ENCODE data around the gene UBE2J2. TPM values are rescaled to one million over a fixed set of nuclear protein-coding genes. Genes with fewer than 3 reads are reported as not detected.

The UBE2J2 gene
- total and polyA plus RNA-seq, 2 donors (not counting 3 experiments of a cell fraction or from before 2014, with no cell fraction given) = 60.7 to 80.7 TPM

DNA sequence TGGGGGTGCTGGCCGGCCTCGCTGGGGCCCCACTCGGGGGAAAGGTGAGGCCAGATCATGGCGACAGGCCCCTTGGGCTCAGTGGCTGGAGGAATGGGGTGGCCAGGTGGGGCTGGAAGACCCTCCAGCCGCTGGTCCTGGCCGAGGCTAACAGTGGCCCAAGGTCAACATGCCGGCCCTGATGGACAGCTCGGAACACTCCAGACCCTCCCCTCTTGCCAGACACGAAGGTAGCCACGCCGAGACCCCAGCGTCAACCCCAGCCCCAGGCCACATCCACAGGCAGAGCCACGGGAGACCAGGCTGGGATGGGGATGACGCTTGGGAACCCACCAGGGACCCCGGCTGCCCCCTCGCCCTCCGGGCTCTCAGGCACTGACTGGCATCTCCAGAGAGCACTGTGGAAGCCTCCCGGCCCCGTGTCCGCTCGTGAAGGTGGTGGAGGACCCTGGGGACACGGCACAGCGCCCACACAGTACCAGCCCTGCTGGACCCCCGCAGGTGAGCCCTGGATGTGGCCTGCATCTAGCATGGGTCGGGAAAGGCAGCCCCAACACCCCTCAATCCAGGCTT is 26.2 kb downstream of the UBE2J2 start:
- CTCF ChIA-PET = no interaction called here
- Histone ChIP-seq H3K79me2 (ENCODE audit: control insufficient read depth, insufficient read depth, low read length) (no peaks in the 10 kb centered on the region), H3K9me1 (replicated peaks; ENCODE audit: control insufficient read depth, extremely low read depth, insufficient read depth, low read length) (no peaks in the 10 kb centered on the region), H3K36me3 (ENCODE audit: control insufficient read depth in 2 of 2, extremely low read depth in 1 of 2, insufficient read depth in 2 of 2, low read length in 2 of 2) (no peaks in the 10 kb centered on the region), H3K27me3 (ENCODE audit: control insufficient read depth in 2 of 2, insufficient read depth in 2 of 2, low read length in 2 of 2) (peaks cover 10 to 14% of the 10 kb centered on the region in 2 experiments), H3K9me3 (replicated peaks; ENCODE audit: control insufficient read depth, insufficient read depth, low read length) (no peaks in the 10 kb centered on the region), H3K4me2 (ENCODE audit: insufficient read depth, low read length) (no peak overlapping the region), H4K20me1 (replicated peaks; ENCODE audit: control insufficient read depth, extremely low read depth, insufficient read depth, low read length) (no peaks in the 10 kb centered on the region), H2AFZ (ENCODE audit: low read depth, low read length) (no peak overlapping the region), H3K9ac (replicated peaks; ENCODE audit: extremely low read depth, insufficient read depth, low read length) (no peak overlapping the region), H3K4me3 (replicated peaks in 1 of 3; ENCODE audit: insufficient read depth in 1 of 3, low read depth in 1 of 3, low read length in 3 of 3) (no peak overlapping the region), H3K27ac (ENCODE audit: insufficient read depth, low read depth, low read length) (no peak overlapping the region), H3K4me1 (ENCODE audit: control insufficient read depth, extremely low read depth, insufficient read depth, low read length) (no peaks in the 10 kb centered on the region)
- TF ChIP-seq POLR2AphosphoS5 (IDR thresholded peaks at IDR 0.05; ENCODE audit: insufficient read depth, low read depth, low read length) (no peak), GATA2 (IDR thresholded peaks at IDR 0.05; ENCODE audit: insufficient read depth, insufficient read length, low read depth, low read length) (no peak), POLR2A (IDR thresholded peaks at IDR 0.05; ENCODE audit: low read depth, low read length) (no peak), FOS (IDR thresholded peaks at IDR 0.05; ENCODE audit: borderline replicate concordance, insufficient read depth, low read length) (no peak), MAX (IDR thresholded peaks at IDR 0.05; ENCODE audit: insufficient read depth, insufficient read length) (no peak), MYC (IDR thresholded peaks at IDR 0.05; ENCODE audit: low read depth, low read length) (no peak), JUN (IDR thresholded peaks at IDR 0.05; ENCODE audit: borderline replicate concordance, insufficient read depth, insufficient read length, low read depth) (no peak), EZH2 (IDR thresholded peaks at IDR 0.05; ENCODE audit: borderline replicate concordance, low read depth, low read length, severe bottlenecking) (no peak)
- TF ChIP-seq, protein P1, sequence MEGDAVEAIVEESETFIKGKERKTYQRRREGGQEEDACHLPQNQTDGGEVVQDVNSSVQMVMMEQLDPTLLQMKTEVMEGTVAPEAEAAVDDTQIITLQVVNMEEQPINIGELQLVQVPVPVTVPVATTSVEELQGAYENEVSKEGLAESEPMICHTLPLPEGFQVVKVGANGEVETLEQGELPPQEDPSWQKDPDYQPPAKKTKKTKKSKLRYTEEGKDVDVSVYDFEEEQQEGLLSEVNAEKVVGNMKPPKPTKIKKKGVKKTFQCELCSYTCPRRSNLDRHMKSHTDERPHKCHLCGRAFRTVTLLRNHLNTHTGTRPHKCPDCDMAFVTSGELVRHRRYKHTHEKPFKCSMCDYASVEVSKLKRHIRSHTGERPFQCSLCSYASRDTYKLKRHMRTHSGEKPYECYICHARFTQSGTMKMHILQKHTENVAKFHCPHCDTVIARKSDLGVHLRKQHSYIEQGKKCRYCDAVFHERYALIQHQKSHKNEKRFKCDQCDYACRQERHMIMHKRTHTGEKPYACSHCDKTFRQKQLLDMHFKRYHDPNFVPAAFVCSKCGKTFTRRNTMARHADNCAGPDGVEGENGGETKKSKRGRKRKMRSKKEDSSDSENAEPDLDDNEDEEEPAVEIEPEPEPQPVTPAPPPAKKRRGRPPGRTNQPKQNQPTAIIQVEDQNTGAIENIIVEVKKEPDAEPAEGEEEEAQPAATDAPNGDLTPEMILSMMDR (IDR thresholded peaks at IDR 0.05; ENCODE audit: extremely low read depth in 1 of 2, insufficient read depth in 1 of 2, low read depth in 1 of 2, low read length in 2 of 2) = no peak
- dilution Hi-C loops (cut with MboI; ENCODE audit: extremely low pct_ligation_motif_present, low sequenced_read_pairs) = no loop called here
- DNase-seq (ENCODE audit: low read depth, low spot score) (no peak), FAIRE-seq (no peak)
- BruUV-seq (replicated peaks) = no TSS peak
- POLR2A ChIA-PET = no interaction called here
- intact Hi-C loops (cut with micrococcal nuclease) = loop anchor here (2.0 to 5.0 kb wide), 2 partner anchors 25 to 125 kb away; partner anchors contain the start of gene UBE2J2
